Measurements from ENCODE around the gene ABO.

DNA sequence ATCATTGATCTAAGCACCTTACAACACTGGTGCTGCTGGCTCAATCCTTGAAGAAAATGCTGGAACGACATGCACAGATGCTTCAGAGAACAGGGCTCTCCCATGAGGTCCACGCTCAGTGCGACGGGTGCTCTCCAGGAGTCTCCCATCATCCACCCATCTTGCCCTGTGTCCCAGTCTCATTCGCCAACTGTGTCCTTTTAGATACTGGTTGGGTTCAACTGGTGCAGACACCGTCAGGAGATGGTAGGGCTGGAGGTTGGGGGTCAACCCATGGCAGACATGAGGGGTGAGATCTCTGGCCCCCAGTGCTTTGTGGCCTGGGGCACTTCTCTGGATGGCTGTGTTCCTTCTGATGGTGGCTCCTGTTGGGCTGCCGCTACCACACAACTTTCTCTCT is 64.4 kb downstream of the ABO start:
- TF ChIP-seq POLR2A (IDR thresholded peaks at IDR 0.05; ENCODE audit: control extremely low read depth in 1 of 2, low read depth in 2 of 2, low read length in 2 of 2): no peak
- TF ChIP-seq RFX5 (IDR thresholded peaks at IDR 0.05; ENCODE audit: borderline replicate concordance, low read depth, low read length): no peak
- TF ChIP-seq, protein P1, sequence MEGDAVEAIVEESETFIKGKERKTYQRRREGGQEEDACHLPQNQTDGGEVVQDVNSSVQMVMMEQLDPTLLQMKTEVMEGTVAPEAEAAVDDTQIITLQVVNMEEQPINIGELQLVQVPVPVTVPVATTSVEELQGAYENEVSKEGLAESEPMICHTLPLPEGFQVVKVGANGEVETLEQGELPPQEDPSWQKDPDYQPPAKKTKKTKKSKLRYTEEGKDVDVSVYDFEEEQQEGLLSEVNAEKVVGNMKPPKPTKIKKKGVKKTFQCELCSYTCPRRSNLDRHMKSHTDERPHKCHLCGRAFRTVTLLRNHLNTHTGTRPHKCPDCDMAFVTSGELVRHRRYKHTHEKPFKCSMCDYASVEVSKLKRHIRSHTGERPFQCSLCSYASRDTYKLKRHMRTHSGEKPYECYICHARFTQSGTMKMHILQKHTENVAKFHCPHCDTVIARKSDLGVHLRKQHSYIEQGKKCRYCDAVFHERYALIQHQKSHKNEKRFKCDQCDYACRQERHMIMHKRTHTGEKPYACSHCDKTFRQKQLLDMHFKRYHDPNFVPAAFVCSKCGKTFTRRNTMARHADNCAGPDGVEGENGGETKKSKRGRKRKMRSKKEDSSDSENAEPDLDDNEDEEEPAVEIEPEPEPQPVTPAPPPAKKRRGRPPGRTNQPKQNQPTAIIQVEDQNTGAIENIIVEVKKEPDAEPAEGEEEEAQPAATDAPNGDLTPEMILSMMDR (IDR thresholded peaks at IDR 0.05; ENCODE audit: control extremely low read depth in 1 of 3, insufficient read depth in 1 of 3, low read depth in 1 of 3, low read length in 3 of 3): no peak
